ENCODE data around the gene HOXA7. TPM values are rescaled to one million over a fixed set of nuclear protein-coding genes. Genes with fewer than 3 reads are reported as not detected.
A peak's percentile ranks its signal among the peaks of the same experiment; 100 is the strongest.

The HOXA7 gene
- total and polyA plus RNA-seq, 2 experiments from 2014 or later: 6.6 to 15.8 TPM

DNA sequence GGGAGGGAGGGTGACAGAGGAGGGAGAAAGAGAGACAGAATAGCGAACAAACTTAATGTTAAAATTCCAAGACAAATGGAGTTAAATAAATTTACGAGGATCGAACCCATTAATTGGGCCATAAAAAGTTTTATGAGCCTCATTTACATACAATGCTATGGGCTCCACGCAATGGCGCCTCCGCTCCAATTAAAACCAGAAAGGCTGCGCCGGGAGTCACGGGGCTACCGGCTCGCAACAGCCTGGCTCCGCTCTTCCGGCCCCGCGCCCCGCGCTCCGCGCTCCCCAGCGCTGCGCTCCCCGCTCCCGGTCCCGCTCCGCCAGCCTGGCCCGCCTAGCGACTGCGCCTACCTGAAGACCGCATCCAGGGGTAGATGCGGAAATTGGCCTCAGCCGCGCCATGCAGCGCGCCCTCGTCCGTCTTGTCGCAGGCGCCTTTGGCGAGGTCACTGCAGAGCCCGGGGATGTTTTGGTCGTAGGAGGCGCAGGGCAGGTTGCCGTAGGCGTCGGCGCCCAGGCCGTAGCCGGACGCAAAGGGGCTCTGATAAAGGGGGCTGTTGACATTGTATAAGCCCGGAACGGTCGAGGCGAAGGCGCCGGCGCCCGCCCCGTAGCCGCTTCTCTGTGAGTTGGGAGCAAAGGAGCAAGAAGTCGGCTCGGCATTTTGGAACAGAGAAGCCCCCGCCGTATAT, 513 bp downstream of the HOXA7 start:
- TF ChIP-seq EZH2phosphoT487 (IDR thresholded peaks at IDR 0.05; ENCODE audit: insufficient read depth, low read depth) (no peak), EZH2 (IDR thresholded peaks at IDR 0.05; ENCODE audit: insufficient read depth, poor library complexity, severe bottlenecking) (no peak)
- Histone ChIP-seq H4K20me1 (ENCODE audit: insufficient read depth) (no peaks in the 10 kb centered on the region), H3K9ac (peak overlapping the region; percentile 80), H3K27me3 (replicated peaks; ENCODE audit: insufficient read depth) (no peaks in the 10 kb centered on the region), H2AFZ (peak overlapping the region; percentile 96), H3K36me3 (ENCODE audit: low read depth) (no peaks in the 10 kb centered on the region), H3K27ac (peak overlapping the region; percentile 49), H3K79me2 (ENCODE audit: insufficient read depth) (peaks cover 49% of the 10 kb centered on the region), H3K9me3 (ENCODE audit: low read depth) (no peaks in the 10 kb centered on the region), H3F3A (ENCODE audit: insufficient read depth) (peaks cover 14% of the 10 kb centered on the region; the same call in 1 of the 2 replicates), H3K9me2 (ENCODE audit: insufficient read depth) (no peaks in the 10 kb centered on the region), H3K4me1 (ENCODE audit: insufficient read depth) (peaks cover 12% of the 10 kb centered on the region), H3K4me2 (ENCODE audit: unreplicated experiment) (peak overlapping the region; percentile 93), H3K4me3 (peak overlapping the region; percentile 88)
- DNase-seq: peak; percentile 78
- in situ Hi-C loops (cut with MboI): loop anchor here (10.0 kb wide), 3 partner anchors 301 to 1291 kb away; no protein-coding TSS in a partner anchor
- WGBS, 2 experiments (ENCODE audit: low coverage in 1 of 2, low lambda C conversion rate in 2 of 2, missing lambda C conversion rate in 2 of 2): 1 to 2% methylated on average over 63 of the region's 63 CpGs

DNA sequence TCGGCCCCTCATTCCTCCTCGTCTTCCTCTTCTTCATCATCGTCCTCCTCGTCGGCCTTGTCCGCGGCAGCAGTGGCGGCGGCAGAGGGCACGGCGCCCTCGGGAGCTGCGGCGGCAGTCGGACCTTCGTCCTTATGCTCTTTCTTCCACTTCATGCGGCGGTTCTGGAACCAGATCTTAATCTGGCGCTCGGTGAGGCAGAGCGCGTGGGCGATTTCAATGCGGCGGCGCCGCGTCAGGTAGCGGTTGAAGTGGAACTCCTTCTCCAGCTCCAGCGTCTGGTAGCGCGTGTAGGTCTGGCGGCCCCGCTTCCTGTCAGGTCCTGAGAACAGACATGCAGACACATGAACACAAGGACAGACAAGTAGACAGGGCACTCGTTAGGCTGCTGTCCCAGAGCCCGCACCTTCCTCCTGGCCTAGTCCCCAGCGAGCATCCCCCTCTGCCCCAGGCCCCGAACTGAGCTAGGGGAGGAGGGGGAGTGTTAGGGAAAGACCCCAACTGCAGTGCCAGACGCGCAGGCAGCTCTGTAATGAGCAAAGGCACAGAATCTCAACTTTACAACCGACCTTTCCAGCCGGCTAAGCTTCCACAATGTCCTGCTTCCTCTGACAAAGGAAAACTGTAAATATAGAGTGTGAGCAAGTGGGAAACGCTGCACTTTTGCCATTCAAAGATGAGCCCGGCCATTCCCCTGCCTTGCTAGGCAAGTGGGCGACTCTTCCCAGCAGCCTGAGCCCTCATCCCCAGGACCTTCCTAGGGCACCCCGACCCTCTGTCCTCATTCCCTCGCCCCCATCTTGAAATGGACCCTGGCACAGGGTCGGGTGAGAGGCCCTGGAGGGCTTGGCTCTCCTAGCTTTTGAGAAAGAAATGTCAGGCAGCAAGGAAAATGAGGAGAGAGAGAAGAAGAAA, 1.3 kb downstream of the HOXA7 start:
- H3K36me3 ChIP-seq (ENCODE audit: low read depth): no peaks in the 10 kb centered on the region
- 79 to 81% methylated on average over 46 to 48 of the region's 48 CpGs for WGBS, 2 experiments (ENCODE audit: low coverage in 1 of 2, low lambda C conversion rate in 2 of 2, missing lambda C conversion rate in 2 of 2)
- H3K9ac ChIP-seq: peak overlapping the region; percentile 80
- H3K4me3 ChIP-seq: peak overlapping the region; percentile 88
- H3K27ac ChIP-seq: peak overlapping the region; percentile 49
- H3K27me3 ChIP-seq (replicated peaks; ENCODE audit: insufficient read depth): no peaks in the 10 kb centered on the region
- TF ChIP-seq EZH2phosphoT487 (IDR thresholded peaks at IDR 0.05; ENCODE audit: insufficient read depth, low read depth) (no peak), EZH2 (IDR thresholded peaks at IDR 0.05; ENCODE audit: insufficient read depth, poor library complexity, severe bottlenecking) (no peak)
- H4K20me1 ChIP-seq (ENCODE audit: insufficient read depth): no peaks in the 10 kb centered on the region
- H3K4me1 ChIP-seq (ENCODE audit: insufficient read depth): peaks cover 14% of the 10 kb centered on the region
- no peaks in the 10 kb centered on the region for H3K9me3 ChIP-seq (ENCODE audit: low read depth)
- peaks cover 56% of the 10 kb centered on the region for H3K79me2 ChIP-seq (ENCODE audit: insufficient read depth)
- H3K4me2 ChIP-seq (ENCODE audit: unreplicated experiment): peak overlapping the region; percentile 93
- peak overlapping the region; percentile 96 for H2AFZ ChIP-seq
- peaks cover 16% of the 10 kb centered on the region for H3F3A ChIP-seq (ENCODE audit: insufficient read depth)
- no peaks in the 10 kb centered on the region for H3K9me2 ChIP-seq (ENCODE audit: insufficient read depth)
- in situ Hi-C loops (cut with MboI): loop anchor here (10.0 kb wide), 3 partner anchors 300 to 1290 kb away; no protein-coding TSS in a partner anchor
- DNase-seq: peak; percentile 34

DNA sequence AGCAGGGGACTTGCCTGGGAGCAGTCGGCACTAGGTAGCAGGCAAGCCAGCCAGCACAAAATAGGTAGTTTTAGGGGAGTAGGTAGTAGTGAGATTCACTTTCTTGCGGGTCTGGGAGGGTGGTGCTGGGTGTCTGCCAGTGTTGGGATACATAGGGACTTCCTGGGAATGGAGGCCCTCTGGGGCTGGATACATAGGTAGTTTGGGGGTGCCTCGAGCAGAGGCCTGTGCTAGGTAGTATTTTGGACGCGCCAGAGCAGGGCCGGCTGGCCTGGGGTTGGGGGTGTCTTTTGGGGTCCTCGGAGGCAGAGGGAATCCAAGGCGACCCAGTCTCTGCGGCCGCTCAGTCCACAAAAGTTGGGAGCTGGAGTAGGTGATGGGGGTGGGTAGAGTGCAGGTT, 2.1 kb downstream of the HOXA7 start:
- DNase-seq: no peak
- Histone ChIP-seq H3K27me3 (replicated peaks; ENCODE audit: insufficient read depth) (no peaks in the 10 kb centered on the region), H3F3A (ENCODE audit: insufficient read depth) (peaks cover 24% of the 10 kb centered on the region), H3K27ac (no peak overlapping the region), H3K4me3 (no peak overlapping the region), H3K4me2 (ENCODE audit: unreplicated experiment) (no peak overlapping the region), H2AFZ (no peak overlapping the region), H4K20me1 (ENCODE audit: insufficient read depth) (no peaks in the 10 kb centered on the region), H3K9me3 (ENCODE audit: low read depth) (no peaks in the 10 kb centered on the region), H3K9me2 (ENCODE audit: insufficient read depth) (no peaks in the 10 kb centered on the region), H3K9ac (no peak overlapping the region), H3K36me3 (ENCODE audit: low read depth) (no peaks in the 10 kb centered on the region), H3K79me2 (ENCODE audit: insufficient read depth) (peaks cover 64% of the 10 kb centered on the region), H3K4me1 (ENCODE audit: insufficient read depth) (peaks cover 20% of the 10 kb centered on the region)
- TF ChIP-seq EZH2phosphoT487 (IDR thresholded peaks at IDR 0.05; ENCODE audit: insufficient read depth, low read depth): no peak
- TF ChIP-seq EZH2 (IDR thresholded peaks at IDR 0.05; ENCODE audit: insufficient read depth, poor library complexity, severe bottlenecking): no peak
- in situ Hi-C loops (cut with MboI): loop anchor here (10.0 kb wide), 3 partner anchors 300 to 1290 kb away; no protein-coding TSS in a partner anchor
- 96 to 97% methylated on average over 10 of the region's 10 CpGs for WGBS, 2 experiments (ENCODE audit: low coverage in 1 of 2, low lambda C conversion rate in 2 of 2, missing lambda C conversion rate in 2 of 2)

DNA sequence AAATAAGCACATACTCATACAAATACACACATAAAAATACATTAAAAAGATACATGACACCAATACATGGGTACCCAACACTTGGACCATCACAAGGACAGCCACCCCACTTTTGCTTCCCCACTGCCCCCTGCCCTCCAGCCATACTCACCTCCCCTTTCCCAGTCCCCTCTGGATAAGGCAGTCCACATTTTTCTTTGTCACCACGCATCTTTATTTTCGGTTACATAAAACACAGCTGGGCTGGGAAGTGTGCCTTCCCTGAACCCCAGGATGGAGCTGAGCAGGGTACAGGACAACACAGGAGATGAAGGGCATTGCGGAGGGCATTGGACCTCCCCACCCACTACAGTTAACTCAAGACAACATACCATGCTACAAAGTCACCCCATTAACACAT, 2.9 kb downstream of the HOXA7 start:
- no peaks in the 10 kb centered on the region for H3K36me3 ChIP-seq (ENCODE audit: low read depth)
- H3K79me2 ChIP-seq (ENCODE audit: insufficient read depth): peaks cover 72% of the 10 kb centered on the region
- 90 to 96% methylated on average over 3 of the region's 3 CpGs for WGBS, 2 experiments (ENCODE audit: low coverage in 1 of 2, low lambda C conversion rate in 2 of 2, missing lambda C conversion rate in 2 of 2)
- no peak for DNase-seq
- no peaks in the 10 kb centered on the region for H3K27me3 ChIP-seq (replicated peaks; ENCODE audit: insufficient read depth)
- H3K9me2 ChIP-seq (ENCODE audit: insufficient read depth): no peaks in the 10 kb centered on the region
- H4K20me1 ChIP-seq (ENCODE audit: insufficient read depth): no peaks in the 10 kb centered on the region
- no peak overlapping the region for H3K9ac ChIP-seq
- H3K27ac ChIP-seq: peak overlapping the region; percentile 86; the same call in 1 of the 2 replicates
- H3K4me2 ChIP-seq (ENCODE audit: unreplicated experiment): no peak overlapping the region
- H2AFZ ChIP-seq: peak overlapping the region; percentile 88; the same call in 1 of the 2 replicates
- peaks cover 29% of the 10 kb centered on the region for H3F3A ChIP-seq (ENCODE audit: insufficient read depth)
- no peak overlapping the region for H3K4me3 ChIP-seq
- peaks cover 28% of the 10 kb centered on the region for H3K4me1 ChIP-seq (ENCODE audit: insufficient read depth)
- H3K9me3 ChIP-seq (ENCODE audit: low read depth): no peaks in the 10 kb centered on the region
- in situ Hi-C loops (cut with MboI): loop anchor here (10.0 kb wide), 3 partner anchors 299 to 1289 kb away; no protein-coding TSS in a partner anchor
- TF ChIP-seq EZH2 (IDR thresholded peaks at IDR 0.05; ENCODE audit: insufficient read depth, poor library complexity, severe bottlenecking) (no peak), EZH2phosphoT487 (IDR thresholded peaks at IDR 0.05; ENCODE audit: insufficient read depth, low read depth) (no peak)
